DND-41 (cell line): ENCODE measurements around the gene TLN1.

Experiments used
- CTCF ChIP-seq: IDR thresholded peaks from 2 replicates; pipeline ENCODE4 v1.5.1; 2012; ENCODE audit warnings: borderline replicate concordance, low read length, moderate library complexity, mild to moderate bottlenecking; ENCODE audit not compliant: poor library complexity, severe bottlenecking; ENCODE audit errors: extremely low read depth
- EZH2 ChIP-seq: IDR thresholded peaks from 3 replicates; pipeline ENCODE4 v1.6.1; 2012; ENCODE audit warnings: borderline replicate concordance, low read depth, mild to moderate bottlenecking, moderate library complexity, low read length, inconsistent platforms; ENCODE audit not compliant: severe bottlenecking

GRCh38 chr9:35685506-35685905 is 46.5 kb downstream of the TLN1 start:
- TF ChIP-seq EZH2 = no peak
- TF ChIP-seq CTCF = no peak
